GM21528 (cell line): ENCODE measurements around the gene CEBPB.
"Not testable (repeated sequence)": the region's sequence is repeated elsewhere in the genome, so short reads cannot be mapped to it uniquely, and the experiment has no call there.

Source experiments
- ATAC-seq: cut with Tn5 transposase; IDR thresholded peaks from one replicate; pipeline ENCODE4 v1.9.1; 2021; ENCODE audit warnings: mild to moderate bottlenecking, moderate library complexity; ENCODE audit not compliant: unreplicated experiment, low FRiP score

CEBPB gene

DNA sequence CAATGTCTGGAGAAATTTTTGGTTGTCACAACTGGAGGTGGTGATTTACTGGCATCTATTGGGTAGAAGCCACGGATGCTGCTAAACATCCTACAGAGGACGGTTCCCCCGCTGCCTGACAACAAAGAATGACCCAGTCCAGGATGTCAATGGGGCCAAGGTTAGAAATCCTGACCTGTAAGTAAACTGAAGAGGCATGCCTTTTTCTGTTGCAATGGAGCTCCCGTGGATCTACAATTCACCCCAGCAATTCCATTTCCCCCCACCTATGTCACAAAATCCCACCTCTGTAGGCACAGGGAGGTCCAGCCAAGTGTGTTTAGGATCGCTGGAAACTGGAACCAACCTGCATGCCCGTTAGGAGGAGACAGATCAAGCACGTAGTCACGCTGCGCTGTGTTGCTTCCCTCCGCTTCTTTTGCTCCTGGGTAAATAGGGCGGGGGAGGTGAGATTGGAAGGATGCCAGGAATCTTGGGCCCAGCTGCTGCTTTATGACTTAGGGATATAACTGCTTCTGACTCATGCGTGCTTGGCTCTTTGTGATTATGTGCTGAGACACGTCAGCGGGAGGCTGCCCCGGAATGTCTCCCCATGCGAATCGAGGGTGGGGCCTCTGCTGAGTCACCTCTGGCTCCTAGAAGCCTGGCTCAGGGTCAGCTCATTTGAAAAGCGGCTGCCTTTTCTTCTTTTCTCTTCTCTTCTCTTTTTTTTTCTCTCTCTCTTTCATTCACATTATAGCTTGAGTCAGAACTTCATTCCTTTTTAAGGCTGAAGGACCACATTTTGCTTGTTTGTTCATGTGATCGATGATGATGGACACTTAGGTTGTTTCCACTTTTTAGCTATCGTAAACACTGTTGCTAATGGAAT is 24.7 kb upstream of the CEBPB start:
- ATAC-seq, result peak; percentile 74

DNA sequence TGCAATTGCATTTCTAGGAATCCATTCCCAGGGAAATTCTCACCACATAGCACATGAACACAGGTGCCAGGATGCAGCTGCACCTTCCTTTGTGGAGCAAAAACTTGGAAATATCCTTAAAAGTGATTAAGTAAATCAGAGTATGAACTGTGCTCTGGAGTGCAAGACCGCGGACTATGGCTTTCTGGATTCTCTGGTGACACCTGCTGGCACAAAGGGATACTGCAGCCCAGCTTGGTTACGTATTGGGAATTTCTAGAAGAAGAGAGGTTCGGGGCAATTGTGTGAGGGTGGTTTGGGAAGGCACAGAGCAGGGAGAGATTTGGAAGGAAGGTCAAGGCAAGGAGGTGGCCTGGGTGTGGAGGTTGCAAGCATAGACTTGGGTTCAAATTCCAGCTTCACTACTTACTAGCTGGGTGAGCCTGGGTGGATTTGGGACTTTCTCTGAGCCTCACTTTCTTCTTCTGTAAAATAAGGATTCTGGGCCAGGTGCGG is 21.3 kb upstream of the CEBPB start:
- ATAC-seq, result no peak

DNA sequence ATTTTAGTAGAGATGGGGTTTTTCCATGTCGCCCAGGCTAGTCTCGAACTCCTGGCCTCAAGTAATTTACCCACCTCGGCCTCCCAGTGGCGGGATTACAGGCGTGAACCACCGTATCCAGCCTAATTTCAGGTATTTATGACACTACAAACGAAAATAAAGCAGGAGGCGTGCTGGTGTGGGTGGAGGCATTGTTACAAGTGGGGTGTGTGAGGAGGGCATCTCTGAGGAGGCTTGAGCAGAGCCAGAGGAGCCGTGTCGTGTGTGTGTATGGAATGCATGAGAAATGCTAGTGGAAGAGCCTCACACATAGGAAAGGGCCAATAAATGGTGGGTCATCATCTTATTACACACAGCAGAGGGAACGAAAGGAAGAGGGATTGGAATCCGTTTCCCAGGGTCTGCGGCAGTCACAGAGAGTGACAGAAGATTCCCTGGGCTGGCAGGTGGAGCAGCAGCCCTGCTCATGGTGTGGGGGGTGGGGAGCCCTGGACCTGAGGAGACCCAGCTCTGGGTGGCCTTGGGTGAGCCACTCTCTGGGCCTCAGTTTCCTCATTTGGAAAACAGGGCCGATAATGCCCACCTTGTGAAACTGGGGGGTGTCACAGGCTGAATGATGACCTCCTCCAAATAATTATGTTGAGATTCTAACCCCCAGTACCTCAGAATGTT is 19.9 kb upstream of the CEBPB start:
- ATAC-seq, result no peak

DNA sequence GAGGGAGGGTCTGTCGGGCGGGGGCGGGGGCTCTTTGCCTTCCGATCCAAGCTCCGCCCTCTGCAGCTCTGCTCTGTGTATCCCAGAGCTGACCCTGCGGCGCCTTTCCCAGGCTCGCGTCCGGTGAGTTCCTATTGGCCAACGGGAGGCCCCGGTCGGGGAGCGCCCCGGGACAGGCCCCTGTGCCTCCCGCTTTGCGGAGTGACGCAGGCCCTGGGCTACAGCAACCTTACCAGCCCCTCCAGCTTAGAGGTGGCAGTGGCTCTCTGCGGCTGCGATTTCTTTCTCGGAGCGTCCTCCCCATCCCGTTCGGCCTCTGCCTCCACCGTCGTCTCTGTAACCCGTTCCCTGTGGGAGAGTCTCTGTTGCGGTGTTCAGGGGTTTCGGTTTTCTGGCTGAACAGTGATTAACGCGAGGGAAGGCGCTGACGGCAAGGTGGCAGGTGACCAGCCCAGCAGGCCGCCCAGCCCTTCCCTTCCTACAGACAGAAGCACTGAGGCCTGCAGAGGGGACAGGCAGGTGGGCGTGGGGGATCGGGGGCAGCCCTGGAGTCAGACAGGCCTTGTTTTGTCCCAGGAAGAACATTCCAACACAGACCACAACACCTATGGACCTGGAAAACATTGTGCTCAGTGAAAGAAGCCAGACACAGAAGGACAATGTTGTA is 18.1 kb upstream of the CEBPB start:
- ATAC-seq, result no peak

DNA sequence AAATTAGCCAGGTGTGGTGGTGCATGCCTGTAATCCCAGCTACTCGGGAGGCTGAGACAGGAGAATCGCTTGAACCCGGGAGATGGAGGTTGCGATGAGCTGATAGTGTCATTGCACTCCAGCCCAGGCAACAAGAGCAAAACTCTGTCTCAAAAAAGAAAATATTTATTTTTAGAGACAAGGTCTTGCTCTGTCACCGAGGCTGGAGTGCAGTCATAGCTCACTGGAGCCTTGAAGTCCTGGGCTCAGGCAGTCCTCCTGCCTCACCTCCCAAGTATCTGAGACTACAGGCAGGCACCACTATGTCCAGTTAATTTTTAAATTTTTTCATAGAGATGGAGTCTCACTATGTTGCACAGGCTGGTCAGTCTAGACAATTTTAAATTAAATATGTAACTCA is 16.2 kb upstream of the CEBPB start:
- ATAC-seq, result no peak

DNA sequence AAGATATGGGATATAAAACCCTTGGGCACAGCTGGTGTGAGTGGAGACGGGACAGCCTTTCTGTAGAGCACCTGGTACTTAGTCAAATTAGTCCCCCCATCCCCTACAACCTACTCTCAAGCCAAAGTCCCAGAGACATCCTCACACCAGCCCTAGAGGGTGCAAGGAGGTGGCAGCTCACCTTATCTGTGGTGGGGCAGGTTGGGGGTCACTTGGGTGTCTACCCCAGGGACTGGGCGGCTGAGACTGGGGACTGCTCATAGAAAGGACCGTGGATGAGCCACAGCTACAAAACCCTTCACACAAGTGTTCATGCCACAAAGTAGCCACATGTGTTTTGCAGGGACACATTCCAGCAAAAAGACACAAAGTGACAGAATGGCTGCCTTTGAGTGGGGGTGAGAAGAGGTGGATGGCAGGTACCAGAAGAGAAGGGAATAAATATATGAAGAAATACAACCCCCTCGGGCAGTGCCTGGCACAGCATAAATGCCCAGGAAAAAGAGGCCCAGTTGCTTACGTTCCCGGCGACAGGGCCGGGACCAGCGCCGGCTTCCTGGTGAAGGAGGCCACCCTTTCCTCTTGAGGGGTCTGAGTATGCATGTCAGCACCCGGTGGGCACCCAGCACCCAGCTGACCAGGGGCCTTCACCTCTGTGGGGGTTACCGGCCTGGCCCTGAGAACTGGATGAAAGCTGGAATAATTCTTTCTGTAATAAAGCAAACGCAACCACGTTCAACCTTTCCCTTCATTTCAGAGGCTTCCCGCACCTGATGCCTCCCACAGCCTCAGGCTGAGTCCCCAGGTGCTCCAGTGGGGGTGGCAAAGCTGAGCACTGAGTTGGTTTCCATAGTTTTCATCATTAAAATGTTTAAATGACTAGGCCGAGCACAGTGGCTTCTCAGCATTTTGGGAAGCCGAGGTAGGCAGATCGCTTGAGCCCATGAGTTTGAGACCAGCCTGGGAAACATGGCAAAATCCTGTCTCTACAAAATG is 14.4 kb upstream of the CEBPB start:
- ATAC-seq, result no peak

DNA sequence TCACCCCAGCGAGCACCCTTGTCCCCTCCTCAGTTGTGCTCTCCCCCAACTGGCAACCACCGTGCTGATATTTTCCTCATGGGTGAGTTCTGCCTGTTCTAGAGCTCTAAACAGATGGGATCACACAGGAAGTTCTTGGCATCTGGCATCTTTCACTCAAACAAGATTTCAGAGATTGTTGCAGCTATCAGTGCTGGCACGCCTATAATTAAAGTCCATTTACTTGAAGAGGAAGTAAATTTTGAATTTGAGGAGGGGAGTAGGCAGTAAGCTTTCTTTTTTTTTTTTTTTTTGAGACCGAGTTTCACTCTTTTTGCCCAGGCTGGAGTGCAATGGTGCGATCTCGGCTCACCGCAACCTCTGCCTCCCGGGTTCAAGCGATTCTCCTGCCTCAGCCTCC is 12.0 kb upstream of the CEBPB start:
- ATAC-seq, result not testable (repeated sequence)

DNA sequence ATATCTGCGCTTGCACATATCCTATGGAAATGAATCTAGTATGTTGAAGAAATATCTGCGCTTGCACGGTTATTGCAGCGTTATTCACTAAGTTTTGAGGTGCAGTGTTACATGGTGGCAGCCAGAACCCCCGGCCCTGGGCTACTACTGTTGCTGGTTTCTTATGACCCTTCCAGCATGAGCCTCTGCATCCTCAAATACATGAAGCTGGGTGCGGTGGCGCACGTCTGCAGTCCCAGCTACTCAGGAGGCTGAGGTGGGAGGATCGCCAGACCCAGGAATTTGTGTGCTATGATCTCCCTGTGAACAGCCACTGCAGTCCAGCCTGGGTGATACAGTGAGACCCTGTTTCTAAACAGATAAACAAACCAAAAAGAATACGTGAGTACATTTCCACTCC is 9.3 kb upstream of the CEBPB start:
- no peak for ATAC-seq

DNA sequence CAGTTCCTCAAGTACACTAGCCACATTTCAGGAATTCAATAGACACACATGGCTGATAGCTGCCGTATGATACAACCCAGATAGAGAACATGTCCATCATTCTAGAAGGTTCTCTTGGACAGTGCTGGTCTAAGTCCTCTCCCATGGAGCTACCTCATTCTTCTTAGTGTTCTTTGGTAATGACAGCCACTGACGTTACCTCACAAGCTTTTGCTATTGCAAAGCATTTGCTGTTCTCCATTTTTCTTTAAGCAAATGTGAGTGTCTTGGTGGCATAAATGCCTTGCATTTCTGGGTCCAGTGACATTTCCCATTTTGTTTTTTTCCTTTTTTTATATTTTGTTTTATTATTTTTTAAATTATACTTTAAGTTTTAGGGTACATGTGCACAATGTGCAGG is 8.3 kb upstream of the CEBPB start:
- no peak for ATAC-seq

DNA sequence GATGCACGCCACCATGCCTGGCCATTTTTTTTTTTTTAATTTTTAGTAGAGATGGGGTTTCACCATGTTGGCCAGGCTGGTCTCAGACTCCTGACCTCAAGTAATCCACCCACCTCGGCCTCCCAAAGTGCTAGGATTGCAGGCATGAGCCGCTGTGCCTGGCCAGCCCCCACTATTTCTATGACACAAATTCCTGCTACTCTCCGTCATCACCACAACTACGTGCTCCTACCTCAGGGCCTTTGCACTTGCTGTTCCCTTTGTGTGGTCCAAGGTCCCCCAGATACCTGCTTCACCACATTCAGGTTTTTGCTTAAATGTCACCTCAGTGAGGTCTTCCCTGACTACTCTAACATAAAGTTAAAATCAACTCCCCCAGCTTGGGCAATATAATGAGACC is 5.2 kb upstream of the CEBPB start:
- ATAC-seq, result no peak

DNA sequence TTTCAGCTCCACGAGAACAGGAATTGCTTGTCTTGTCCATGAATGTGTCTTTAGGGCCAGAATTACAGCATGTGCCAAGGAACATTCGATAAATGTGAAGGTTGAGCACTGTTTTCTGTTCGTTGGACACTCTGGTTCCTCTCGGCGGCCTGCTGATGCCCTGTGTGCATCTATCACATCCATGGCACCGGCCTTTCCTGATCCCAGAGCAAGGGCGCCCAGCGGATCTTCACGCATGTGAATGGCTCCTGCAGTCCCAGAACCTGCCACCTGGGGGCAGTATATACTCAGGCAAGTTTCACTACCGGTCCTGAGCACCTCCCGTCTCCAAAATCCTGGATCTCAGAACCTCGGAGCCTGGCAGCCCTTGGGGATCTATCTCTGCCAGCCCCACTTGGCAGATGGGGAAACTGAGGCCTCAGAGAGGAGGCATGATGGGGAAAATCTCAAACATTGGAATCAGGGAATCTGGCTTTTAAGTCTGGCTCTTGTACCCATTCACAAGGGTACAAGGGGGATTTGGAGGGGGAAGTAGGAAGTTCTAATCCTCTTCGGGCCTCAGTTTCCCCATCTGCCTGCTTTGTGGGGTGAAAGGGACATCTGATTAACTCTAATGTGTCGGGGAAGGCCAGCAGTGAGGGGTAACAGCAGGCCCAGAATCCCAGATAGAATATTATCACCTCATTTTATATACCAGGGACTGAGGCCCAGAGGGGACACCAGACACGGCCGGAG is 4.3 kb upstream of the CEBPB start:
- no peak for ATAC-seq

DNA sequence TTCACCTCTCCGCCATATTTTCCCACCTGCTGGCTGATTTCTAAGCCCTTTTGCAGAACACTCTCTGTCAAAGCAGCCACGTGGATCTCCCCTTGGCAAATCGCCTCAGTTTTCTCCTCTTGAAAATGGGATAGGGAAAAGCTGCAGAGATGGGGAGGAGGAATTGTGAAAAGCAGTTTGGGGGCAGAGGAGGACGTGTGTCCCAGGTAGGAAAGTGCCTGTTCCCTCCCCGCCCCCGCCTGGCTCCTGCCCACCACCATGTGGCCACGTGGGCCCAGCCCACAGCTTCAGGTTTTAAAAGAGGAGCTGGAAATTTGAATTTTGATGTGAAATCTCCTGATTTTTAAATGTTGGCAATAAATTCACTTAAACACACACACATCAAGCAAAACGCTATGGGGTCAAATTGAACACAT is 3.6 kb upstream of the CEBPB start:
- ATAC-seq, result no peak

DNA sequence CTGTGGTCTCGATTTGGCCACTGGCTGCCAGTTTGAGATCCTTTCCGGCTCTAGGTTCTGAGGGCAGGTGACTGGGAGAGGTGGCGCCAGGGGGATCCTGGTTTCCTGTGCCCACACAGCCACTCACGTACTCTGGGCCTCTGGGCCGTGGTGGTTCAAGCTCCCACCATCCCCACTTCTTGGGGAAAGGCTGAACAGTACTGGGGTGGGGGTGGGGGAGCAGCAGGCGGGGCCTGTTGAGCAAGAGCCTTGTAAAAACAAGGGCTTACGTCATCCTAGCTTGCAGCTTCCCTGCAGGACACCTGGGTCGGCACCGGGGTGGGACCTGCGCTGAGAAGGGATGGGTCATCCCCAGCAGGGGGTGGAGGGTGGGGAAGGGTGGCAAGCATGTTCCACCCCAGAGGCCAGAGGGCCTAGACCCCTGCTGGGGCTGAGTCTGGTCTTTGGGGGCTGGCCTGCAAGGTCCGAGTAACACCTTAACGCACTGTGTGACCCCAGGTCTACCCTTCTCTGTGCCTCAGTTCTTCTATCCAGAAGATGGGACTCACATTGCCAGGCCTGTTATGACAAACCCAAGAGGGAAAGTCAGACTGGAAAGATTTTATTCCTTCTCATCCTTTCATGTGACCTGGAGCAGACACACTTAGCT is 3.1 kb upstream of the CEBPB start:
- no peak for ATAC-seq

DNA sequence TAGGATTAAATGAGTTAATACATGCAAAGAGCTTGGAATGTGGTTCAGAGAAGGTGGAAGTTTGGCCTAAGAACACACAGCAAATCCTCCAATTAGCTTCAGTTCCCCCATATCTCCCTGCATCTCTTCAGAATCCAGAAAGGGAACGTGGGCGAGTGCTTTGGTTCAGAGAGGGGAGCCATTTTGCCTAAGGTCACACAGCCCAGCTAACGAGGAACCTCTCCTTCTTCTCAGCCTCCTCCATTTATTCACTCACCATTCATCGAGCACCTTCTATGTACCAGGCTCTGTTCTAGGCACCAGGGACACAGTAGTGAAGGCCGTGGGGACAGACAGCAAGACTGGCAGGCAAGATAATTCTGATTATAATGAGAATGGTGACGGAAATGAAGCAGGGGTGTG is 2.3 kb upstream of the CEBPB start:
- no peak for ATAC-seq

DNA sequence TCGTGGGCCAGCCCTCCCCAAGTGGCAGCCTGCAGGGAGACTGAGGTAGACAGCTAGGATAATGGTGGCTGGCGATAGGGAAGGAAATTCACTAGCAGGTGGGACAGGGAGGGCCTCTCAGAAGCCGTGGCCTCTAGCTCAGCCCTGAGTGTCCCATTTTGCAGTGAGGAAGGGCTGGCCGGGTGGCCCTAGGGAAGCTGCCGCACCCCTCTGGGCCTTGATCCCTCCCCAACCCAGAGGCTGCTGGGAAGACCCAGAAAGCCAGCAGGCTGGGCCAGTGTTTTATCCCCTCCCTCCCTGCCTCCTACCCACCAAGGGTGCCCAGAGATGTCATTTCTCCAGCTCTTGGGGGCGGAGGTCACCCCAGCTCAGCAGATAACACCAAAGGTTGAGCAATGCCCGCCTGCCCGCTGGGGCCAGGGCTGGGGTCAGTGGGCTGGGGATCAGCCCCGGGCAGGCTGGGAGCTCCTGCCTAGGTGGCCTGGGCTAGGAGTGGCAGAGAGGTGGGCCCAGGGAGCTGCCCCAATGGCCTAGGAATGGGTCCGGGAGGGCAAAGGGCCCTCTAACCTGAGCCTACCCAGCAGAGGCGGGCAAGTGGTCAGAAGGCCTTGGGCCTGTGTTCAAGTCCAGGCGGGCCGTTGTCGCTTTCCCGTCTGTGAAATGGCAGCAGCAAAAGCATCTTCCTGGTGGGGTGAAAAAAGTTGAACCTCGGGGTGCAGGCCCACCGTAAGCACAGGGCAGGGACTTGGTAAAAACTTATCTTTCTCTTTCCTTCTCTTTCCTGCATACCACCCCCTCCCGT is 1.6 kb upstream of the CEBPB start:
- no peak for ATAC-seq

DNA sequence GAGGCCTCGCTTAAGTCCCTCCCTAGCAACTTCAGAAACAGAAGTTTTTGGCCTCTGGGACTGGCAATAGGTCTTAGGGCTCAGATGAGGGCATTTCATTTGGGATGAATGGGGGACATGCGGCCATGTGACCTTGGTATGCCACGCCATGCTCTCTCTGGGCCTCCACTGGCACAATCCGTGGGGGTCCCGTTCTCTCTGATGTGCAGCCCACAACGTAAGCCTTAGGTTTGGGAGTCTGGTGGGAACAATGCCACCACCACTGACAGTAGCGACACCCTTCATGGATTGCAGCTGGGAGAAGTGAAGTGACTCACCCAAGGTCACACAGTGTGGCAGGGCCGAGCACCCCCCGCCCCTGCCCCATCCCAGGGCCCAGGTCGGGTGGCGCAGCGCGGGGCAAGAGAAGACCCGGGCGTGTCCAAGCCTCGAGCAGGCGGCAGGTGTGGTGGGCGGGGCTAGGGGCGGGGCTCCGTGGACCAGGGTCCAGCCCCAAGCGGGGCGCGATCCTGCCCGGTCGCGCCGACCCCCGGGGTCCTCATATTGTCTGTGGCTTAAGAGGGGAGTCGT is 864 bp upstream of the CEBPB start:
- ATAC-seq, result no peak

DNA sequence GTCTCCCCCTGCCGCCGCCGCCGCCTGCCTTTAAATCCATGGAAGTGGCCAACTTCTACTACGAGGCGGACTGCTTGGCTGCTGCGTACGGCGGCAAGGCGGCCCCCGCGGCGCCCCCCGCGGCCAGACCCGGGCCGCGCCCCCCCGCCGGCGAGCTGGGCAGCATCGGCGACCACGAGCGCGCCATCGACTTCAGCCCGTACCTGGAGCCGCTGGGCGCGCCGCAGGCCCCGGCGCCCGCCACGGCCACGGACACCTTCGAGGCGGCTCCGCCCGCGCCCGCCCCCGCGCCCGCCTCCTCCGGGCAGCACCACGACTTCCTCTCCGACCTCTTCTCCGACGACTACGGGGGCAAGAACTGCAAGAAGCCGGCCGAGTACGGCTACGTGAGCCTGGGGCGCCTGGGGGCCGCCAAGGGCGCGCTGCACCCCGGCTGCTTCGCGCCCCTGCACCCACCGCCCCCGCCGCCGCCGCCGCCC is 474 bp downstream of the CEBPB start:
- peak; percentile 16 for ATAC-seq
